Tibial nerve (tissue), 3 donors: ENCODE measurements around the gene EFEMP2.

Experiments used
- CTCF ChIP-seq, 5 experiments: fragments of 200-600 bp in 3 of 5; fragments of 450-650 bp in 2 of 5; sonication (generic) in 3 of 5; IDR thresholded peaks; one replicate each; pipeline ENCODE4 v1.5.1; 2016 to 2019; ENCODE audit warnings: antibody characterized with exemption in 5 of 5, mild to moderate bottlenecking in 3 of 5, moderate library complexity in 2 of 5
- POLR2A ChIP-seq, 2 donors: fragments of 450-650 bp; IDR thresholded peaks; one replicate each; pipeline ENCODE4 v1.6.1; 2017; ENCODE audit warnings: antibody characterized with exemption in 2 of 2, mild to moderate bottlenecking in 2 of 2, moderate library complexity in 2 of 2

- TF ChIP-seq CTCF (IDR thresholded peaks at IDR 0.05) (no peak), POLR2A (IDR thresholded peaks at IDR 0.05) (no peak)
Measured at GRCh38 chr11:65862191-65862735, 10.3 kb downstream of the EFEMP2 start.
